DMS53 (cell line): Measurements from ENCODE around the gene ZNF800.

ENCODE experiments used
- DNase-seq: peaks from one replicate; lab custom pipeline; 2025; lab: John Stamatoyannopoulos, UW

ZNF800 gene

DNA sequence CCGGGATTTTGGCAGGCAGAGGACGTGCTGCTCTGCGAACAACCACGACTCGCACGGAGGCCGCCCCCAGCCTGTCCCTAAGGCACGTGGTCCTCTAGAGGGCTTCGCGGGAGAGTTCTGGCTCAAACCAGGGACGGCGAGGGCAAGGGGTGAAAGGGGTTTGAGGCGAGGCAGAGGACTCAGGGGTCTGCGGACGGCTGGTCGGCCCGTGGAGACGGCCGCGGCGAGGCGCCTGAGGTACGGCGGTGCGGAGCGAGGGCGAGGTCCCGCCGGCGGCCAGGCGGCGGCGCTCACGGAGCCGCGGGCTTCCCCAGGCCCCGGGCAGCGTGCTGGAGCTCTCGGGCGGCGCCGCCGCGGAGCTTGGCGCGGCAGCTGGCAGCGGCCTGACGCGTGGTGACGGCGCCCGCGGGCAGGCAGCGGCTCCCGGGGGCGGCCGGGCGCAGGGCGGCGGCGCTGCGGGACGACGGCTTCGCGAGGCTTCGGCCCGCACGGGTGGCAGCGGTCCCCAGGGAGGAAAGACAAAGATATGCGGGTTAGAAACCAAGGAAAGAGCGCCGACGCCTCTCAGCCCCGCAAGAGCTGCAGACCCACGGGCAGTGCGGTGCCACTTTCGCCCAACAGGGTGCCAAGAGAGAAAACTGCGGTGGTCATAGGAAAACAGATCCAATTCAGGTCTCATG, 44.8 kb downstream of the ZNF800 start:
- peak; percentile 94 for DNase-seq

DNA sequence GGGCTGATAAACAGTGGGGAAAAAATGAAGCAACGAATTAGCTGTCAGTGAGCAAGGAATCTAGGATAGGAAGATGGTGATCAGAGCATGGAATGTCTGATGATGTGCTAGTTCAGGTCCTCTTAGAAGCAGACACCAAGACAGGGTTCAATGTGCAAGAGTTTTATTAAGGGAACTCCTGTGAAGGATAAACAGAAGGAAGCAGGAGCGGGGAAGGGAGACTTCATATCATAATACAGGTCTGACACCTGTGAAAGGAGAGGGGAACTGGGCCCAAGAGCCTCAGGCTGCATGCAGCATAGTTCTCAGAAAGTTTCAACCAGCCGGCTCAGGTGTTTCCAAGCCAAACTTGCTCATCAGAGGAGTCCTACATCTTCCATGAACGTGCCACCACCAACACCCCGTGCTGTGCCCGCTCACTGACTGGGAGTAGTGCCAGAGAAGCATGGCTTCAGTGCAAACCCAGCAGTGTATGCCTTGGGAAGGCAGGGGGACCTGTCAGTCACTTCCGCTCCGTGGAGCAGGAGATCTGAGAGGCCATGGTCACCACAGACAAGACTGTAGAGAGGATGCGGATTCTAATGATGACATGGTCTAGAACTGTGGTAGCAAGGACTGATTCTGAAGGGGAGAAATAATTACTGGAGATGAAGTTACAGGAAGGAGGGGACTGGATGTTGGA, 45.8 kb downstream of the ZNF800 start:
- peak; percentile 11 for DNase-seq

DNA sequence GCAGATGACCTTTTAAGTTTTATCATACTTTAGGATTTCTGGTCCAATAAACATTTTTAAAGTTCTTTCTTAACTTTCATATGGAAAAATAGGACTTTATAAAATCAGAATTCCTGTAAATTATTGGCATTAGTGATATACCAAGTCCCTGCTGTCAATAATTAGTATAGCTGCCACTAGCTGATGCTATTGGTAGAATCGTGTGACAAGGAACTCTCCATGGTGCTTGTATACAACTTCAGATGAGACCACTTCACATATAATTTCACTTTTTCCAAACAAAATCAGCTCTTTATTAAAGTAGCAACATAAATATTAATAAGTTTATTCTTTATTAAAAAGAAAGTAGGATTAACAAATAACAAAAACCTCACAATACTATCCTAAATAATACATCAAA, 49.9 kb downstream of the ZNF800 start:
- no peak for DNase-seq

DNA sequence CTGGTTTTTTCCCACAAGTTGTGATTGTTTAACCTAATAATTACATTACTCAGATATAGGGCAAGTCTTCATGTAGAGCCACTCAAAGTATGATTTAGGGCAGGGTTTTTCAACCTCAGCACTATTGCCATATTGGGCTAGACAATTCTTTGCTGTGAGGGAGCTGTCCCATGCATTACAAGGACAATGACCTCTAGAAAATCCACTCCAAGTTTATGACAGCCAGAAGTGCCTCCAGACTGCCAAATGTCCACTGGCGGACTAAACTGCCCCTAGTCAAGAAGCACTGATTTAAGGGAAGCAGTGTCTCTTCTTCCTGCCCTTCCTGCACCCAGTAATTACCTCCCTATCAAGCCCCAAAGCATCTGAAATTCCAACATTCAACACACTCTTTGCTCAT, 54.4 kb downstream of the ZNF800 start:
- DNase-seq, result no peak

DNA sequence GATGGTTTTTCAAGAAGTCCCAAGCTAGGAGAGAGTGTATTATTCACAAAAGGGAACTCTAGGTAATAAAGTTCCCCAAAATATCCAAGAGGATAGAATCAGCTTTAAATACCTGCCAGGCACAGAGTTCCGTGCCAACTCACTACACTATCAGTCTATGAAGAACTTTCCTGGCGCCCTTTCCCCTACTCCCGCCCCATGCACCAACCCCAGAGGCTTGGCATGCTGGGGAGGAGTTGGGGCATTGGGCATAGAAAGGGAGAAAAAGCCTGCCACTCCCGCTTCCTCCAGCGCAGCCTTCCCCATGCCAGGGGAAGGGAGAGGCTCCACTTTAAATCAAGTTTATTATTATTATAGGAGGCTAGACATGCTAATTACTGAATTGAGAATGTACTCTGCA, 54.9 kb downstream of the ZNF800 start:
- no peak for DNase-seq

DNA sequence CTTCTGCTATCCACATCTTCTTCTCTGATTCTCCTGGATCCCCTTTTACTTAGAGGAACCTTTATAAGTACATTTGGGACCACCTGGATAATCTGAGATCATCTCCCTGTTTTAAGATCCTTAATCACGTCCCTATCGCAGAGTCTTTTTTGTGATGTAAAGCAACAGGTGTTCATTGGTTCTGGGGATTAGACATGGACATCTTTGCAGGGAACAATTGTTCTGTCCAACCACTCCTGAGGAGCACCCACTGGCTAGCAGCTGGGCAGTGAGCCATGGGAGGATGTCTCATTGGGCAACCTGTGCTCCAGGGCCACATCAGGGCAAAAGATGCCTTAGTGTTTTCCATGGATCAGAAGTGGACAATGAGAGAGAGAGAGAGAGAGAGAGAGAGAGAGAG, 56.0 kb downstream of the ZNF800 start:
- no peak for DNase-seq

DNA sequence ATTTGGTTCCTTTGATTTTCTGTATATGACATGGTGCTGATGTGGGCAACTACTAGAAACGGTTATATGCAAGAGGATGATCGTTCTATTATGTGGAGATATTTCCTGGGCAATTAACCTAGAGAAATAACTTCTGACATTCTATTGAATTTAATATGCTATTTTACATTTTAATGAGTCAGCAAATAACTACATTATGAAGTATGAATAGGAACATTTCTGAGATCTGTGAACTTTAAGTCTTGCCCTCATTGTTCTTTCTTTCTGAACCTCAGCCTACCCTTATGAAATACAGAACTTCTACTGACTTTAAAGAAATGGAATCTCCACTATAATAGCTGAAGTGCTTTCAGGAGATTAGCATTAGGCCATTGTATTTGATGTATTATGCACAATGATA, 59.6 kb downstream of the ZNF800 start:
- DNase-seq, result no peak

DNA sequence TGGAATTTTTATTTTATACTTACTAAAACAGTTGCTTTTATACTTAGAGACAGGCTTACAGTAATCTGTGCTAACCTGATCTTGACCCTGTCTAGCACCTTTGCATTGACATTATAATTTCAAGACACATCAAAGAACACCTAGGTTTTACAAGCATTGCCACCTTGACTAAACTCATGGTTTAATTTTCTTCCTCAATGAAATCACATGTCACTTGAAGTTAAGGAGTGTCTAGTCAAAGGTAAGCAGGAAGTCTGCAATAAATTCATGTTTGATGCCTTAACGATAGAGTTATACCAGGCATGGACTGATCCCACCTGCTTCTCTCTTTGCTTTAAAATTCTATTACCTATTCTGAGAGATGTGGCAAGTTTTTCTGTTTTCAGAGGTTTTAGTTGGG, 62.4 kb downstream of the ZNF800 start:
- DNase-seq, result no peak

DNA sequence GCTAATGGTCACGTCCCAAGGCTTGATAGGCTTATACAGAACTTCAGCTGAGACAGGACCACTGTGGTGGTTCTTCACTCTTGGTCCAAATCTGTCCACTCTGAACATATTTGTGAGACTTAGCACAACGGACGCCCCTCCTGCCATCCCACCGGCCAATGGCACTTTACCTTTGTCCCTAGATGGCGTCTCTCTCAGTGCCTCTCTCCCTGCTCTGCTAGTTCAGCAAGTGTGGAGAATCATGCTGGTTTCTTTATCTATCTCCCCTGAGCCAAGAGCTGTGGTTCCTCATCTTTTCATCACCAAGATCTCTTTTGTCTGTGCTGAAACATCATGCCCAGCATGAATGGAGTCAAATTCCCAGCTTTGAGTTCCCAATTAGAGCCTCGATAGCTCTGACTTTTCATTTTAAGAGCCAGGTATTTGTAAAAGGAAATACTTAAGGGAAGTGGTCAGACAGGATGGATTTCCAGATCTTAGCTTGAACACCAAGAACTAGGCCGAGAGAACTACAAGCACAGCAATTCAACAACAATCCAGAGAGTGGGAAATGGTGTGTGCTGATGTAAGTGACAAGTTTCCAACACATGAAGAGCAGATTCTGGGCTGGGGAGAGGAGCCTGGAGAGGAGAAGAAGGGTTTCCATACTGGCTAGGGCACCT, 69.5 kb downstream of the ZNF800 start:
- DNase-seq, result no peak

DNA sequence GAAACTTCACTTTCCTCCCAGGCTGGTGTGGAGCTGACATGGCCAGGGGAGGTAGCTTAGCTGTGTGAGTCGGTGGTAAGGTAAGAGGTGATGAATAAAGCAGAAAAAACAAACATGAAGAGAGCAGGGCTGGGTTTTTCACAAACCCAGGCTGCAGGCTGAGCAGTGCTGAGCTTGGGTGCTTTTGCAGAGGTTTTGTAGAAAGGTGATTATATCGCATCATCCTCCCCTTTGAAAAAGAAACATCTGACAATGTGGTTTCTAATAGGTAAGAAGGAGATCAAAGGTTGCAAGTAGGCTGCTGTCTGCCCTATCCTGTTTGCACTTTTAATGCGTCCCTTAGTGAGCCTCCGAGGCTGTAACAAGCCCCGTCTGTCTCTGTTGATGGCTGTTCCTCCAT, 70.2 kb downstream of the ZNF800 start:
- DNase-seq, result no peak

DNA sequence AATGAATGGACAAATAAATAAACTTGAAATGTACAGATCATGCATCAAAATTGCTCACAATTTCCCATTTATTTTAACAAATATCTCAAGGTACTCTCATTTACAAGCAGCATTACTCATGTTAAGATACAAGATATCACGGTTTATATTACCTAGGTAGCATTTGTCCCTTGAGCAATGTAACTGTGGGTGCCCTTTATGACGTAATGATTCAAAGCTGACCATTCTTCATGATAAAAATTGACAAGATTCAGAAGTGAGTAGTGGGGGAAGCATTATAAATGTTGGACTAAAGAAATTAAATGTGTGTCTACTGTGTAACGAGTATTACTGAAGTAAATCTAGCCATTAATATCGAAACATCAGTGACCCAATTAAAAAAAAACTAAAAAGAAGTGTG, 71.5 kb downstream of the ZNF800 start:
- no peak for DNase-seq
